Esophagus muscularis mucosa (tissue), 3 donors: ENCODE results near the gene SPEF1.

Experiments used
- POLR2A ChIP-seq: fragments of 450-650 bp; IDR thresholded peaks from one replicate; pipeline ENCODE4 v1.6.1; 2017; ENCODE audit warnings: antibody characterized with exemption, moderate library complexity, mild to moderate bottlenecking, low read depth
- POLR2AphosphoS5 ChIP-seq, 2 donors: sonication (generic); formaldehyde crosslinking; IDR thresholded peaks; one replicate each; pipeline ENCODE4 v1.6.1; 2017; ENCODE audit warnings: antibody characterized with exemption in 2 of 2
- TF ChIP-seq, protein P1 (sequence below), 3 experiments: fragments of 200-600 bp in 2 of 3; fragments of 450-650 bp in 1 of 3; sonication (generic) in 2 of 3; IDR thresholded peaks; one replicate each; pipeline ENCODE4 v1.5.1; 2017 to 2019; ENCODE audit warnings: antibody characterized with exemption in 3 of 3, mild to moderate bottlenecking in 2 of 3, moderate library complexity in 1 of 3

GRCh38 chr20:3785240-3786125 is 4.2 kb upstream of the SPEF1 start:
- TF ChIP-seq, protein P1, sequence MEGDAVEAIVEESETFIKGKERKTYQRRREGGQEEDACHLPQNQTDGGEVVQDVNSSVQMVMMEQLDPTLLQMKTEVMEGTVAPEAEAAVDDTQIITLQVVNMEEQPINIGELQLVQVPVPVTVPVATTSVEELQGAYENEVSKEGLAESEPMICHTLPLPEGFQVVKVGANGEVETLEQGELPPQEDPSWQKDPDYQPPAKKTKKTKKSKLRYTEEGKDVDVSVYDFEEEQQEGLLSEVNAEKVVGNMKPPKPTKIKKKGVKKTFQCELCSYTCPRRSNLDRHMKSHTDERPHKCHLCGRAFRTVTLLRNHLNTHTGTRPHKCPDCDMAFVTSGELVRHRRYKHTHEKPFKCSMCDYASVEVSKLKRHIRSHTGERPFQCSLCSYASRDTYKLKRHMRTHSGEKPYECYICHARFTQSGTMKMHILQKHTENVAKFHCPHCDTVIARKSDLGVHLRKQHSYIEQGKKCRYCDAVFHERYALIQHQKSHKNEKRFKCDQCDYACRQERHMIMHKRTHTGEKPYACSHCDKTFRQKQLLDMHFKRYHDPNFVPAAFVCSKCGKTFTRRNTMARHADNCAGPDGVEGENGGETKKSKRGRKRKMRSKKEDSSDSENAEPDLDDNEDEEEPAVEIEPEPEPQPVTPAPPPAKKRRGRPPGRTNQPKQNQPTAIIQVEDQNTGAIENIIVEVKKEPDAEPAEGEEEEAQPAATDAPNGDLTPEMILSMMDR (IDR thresholded peaks at IDR 0.05) = no peak
- no peak for TF ChIP-seq POLR2A
- no peak for TF ChIP-seq POLR2AphosphoS5 (IDR thresholded peaks at IDR 0.05)
